NCI-H446 (cell line): ENCODE results near the gene ATP6V1D.
"Not testable (repeated sequence)": the region's sequence is repeated elsewhere in the genome, so short reads cannot be mapped to it uniquely, and the experiment has no call there.

ENCODE experiments used
- DNase-seq, 2 experiments: peaks; one replicate each; lab custom pipeline; 2025; lab: John Stamatoyannopoulos, UW

The ATP6V1D gene

DNA sequence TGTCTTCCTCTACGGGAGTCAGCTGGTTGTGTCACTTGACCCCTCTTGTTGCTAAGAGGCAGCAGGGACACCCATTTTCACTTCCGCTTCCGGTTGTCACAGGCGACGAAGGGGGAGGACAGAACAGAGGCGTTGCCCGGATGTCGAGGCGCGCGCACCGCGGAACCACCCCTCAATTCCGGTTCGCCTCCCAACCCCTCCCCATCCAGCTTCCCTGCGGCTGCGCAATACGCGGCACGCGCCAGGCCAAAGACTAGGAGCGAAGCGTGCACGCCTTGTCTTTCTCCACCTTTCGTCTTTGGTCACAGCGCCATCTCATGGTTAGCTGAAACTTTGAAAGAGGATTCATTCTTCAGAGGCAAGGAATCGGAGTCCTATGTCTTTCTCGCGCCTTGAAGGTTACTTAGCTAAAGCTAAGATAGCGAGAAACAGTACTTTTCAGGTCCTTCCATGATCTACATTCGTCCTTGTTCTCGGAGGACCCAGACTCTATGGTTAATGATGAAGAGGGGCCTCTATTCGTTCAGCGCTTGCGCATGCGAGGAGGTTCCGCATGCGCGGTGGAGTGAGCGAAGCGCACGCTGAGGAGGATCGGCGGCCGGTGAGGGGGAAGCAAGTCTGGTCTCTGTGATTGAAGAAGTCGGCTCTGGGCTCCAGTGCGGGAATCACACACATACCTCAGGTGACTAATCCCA lies at the start of gene ATP6V1D, which contains the start of gene EIF2S1:
Gene ATP6V1D, minus strand, starts transcription at position 30 of the 695 bp plus-strand sequence. CDS start 106 bp downstream, outside the sequence.
Gene EIF2S1, plus strand, starts transcription at position 554 of the 695 bp plus-strand sequence. CDS start 4,440 bp downstream, outside the sequence.
- DNase-seq = peak; percentile 97 to 99

DNA sequence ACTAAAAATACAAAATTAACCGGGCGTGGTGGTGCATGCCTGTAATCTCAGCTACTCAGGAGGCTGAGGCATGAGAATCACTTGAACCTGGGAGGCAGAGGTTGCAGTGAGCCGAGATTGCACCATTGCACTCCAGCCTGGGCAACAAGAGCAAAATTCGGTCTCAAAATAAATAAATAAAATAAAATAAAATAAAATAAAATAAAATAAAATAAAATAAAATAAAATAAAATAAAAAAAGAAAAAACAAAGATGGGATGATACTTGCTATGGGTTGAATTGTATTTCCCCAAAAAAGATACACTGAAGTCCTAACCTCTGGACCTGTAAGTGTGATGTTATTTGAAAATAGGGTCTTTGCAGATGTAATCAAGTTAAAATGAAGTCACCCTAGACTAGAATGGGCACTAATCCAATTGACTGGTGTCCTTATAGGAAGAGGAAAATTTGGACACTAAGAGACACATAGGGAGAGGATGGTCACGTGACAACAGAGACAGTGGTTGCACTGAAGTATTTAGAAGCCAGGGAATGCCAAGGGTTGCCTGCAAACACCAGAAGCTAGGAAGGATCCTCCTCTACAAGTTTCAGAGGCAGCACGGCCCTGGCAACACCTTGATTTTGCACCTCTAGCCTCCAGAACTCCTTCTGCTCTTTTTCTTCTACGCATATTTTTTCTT lies 48.7 kb upstream of the ATP6V1D start:
- not testable (repeated sequence) for DNase-seq

DNA sequence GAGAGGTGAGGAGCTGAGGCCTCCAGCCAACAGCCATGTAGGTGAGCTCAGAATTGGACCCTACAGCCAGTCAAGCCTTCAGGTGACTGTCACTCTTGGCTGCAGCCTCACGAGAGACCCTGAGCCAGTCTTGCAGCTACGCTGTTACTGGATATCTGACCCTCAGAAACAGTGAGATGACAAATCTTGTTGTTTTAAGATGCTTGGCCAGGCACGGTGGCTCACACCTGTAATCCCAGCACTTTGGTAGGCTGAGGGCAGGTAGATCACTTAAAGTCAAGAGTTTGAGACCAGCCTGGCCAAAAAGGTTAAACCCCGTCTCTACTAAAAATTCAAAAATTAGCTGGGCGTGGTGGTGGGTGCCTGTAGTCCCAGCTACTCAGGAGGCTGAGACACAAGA lies 46.2 kb upstream of the ATP6V1D start:
- no peak for DNase-seq

DNA sequence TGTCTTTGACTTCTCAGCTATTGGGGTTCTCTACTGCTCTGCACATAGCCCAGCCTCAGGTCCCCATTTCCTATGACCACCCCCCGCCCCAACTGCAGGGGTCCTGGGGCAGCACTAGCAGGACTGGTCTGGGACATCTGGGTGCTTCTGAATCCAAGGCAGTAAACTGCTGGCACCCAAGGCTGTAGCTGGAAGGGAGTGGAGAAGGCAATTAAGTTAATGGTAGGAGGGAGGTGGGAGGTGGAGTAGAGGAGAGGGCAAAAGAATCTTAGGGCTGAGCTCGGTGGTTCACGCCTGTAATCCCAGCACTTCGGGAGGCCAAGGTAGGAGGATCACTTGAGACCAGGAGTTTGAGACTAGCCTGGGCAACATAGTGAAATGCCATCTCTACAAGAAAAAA lies 40.8 kb upstream of the ATP6V1D start:
- DNase-seq = no peak

DNA sequence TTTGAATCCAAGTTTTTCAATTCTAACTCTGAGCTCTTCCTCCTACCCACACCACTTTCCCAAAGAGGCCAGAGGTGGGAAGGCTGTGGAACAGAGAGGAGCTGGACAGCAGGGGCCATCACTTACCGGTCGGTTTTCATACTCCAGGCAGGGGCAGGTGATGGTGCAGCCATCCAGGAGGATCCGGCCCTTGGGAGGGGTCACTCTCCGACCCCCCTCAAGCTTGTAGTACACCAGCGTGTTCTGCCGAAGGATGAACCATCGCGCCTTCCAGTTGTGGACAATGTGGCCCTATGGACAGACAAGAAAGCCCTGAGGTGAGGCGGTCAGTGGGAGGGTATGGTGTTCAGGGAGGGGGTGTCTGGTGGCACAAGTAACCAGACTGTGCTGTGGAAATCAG lies 37.9 kb upstream of the ATP6V1D start:
- DNase-seq = no peak

DNA sequence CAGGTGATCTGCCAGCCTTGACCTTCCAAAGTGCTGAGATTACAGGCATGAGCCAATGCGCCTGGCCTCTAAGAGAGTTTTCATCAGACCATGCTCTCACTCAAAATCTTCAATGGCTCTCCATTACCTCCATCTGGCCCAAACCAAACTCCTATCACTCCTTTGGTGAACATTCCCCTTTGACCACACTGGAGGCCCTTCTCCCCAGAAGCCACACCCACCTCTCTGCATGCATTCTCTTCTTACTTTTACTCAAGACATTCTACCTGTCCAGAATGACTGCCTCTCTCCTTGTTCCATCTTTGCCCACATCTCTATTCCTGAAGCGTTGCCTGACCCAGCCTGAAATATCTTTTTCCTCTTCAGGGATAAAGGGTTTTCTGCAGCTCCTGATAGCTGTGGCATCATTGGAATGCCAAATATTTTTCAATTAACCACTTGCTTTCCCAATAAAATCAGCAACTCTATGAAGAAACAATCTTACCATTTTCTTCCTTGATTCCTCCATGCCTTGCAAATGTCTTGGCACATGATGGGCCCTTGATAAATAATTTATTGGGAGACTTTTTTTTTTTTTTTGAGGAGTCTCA lies 36.9 kb upstream of the ATP6V1D start:
- DNase-seq = no peak

DNA sequence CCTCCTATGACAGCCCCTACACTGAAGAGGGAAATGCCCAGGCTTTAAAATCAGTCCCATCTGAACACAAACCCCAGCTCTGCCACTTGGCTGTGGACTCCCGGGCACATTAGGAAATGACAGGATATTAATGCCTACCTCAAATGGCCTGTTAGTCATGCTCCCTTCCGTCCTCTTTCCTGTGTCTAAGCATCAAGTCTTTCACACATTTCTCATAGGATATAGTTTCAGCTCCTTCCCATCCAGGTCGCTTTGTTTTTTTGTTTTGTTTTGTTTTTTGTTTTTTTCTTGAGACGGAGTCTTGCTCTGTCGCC lies 36.2 kb upstream of the ATP6V1D start:
- DNase-seq = no peak

DNA sequence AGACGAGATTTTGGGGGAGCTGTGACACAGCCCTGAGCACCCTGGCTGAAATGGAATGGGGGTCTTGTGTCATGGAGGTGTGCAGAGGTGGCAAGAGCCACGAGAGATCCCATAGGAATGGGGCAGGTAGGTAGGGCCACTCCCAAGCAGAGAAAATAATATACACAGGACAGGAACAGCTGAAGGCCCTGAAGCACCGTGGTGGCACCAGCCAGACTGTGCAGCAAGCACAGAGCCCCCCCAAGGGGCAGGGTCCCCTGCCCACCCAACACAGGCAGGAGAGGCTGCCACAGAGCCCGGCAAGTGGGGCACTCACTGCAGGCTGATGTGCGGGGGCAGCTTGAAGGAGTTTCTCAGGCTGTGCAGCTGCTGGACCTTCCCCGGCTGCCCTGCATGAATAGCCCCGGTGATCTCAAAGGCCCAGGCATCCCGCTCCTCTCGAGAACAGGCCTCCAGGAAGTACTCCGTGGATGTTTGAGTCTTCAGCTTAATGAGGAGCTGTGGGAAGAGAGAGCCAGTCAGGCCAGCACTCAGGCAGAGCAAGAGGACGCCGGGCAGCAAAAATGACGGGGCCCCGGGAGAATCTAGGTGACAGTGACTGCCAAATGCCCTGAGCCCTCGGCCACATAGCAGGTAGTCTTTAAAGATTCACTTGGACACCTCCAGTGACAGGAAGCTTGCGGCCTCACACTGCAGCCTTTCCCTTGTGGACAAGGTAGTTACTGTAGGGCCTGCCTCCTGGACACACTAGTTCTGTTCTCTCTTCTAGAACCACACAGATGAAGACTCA lies 35.7 kb upstream of the ATP6V1D start:
- DNase-seq = no peak

DNA sequence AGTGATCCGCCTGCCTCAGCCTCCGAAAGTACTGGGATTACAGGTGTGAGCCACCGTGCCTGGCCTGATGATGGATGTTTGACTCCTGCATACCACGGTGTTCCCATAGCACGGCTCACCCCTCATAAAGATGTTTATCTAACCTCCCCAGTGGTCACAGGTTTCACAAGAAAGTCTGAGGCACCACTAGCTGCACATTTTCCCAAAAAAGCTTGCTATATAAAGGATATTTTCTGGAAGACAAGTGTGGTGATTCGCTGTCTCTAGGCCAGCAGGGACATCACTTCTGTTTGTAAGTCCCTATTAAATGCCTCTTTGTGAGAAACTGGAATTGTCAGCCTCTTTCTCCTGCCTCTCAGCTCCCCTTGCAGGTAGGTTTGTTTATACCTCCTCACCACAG lies 34.1 kb upstream of the ATP6V1D start:
- no peak for DNase-seq

DNA sequence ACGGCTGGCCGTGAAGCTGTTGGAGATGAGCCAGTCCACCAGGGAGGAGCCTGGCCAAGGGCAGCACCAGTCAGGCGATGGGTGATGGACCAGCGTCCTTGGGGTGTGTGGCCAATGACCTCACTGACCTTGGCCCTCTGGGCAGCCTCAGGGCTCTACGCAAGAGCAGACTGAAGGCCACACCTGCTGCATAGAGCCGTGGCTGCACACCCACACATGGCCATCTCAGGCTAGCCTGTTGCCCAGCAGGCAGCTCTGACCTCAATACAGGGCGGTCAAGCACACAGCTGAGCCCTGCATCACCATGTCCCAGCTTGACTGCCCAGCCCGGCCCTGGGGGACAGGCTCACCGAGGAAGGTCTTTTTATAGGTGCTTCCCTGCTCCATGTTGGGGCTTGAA lies 33.2 kb upstream of the ATP6V1D start:
- no peak for DNase-seq

DNA sequence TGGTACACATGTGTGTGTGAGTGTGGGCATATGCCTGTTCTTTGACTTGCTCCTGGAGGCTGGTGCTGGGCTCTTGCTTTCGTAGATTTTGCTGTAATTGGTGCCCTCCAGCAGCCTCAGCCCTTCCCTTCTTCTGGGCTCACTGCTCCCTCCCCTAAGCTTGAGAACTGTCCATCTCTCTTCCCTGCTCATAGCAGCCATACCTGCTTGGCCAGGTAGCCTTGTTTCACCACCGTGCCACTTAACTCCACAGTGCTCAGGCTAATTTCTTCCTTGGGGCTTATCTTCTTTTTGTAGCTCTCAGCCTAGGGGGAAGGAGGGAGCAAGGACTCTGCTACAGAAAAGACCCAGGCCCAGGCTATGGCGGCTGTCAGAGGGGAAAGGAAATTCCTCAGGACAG lies 32.5 kb upstream of the ATP6V1D start:
- DNase-seq = no peak

DNA sequence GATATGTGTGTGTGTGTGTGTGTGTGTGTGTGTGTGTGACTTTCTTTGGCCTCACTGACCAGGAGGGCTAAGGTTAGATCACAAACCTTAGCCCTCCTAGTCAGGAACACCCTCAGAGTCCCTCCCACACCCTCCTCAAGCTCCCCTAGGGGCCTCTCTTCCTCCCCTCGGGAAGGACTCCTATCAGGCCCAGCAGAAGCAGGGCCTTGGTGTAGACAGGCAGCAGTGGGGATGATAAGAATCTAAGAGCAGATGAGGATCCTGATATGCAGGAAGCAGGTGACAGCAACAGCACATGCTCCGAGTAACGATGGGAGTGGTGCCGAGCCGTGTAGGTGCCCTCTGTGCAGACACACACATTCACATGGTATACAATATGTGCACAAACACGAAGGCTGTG lies 31.7 kb upstream of the ATP6V1D start:
- no peak for DNase-seq

DNA sequence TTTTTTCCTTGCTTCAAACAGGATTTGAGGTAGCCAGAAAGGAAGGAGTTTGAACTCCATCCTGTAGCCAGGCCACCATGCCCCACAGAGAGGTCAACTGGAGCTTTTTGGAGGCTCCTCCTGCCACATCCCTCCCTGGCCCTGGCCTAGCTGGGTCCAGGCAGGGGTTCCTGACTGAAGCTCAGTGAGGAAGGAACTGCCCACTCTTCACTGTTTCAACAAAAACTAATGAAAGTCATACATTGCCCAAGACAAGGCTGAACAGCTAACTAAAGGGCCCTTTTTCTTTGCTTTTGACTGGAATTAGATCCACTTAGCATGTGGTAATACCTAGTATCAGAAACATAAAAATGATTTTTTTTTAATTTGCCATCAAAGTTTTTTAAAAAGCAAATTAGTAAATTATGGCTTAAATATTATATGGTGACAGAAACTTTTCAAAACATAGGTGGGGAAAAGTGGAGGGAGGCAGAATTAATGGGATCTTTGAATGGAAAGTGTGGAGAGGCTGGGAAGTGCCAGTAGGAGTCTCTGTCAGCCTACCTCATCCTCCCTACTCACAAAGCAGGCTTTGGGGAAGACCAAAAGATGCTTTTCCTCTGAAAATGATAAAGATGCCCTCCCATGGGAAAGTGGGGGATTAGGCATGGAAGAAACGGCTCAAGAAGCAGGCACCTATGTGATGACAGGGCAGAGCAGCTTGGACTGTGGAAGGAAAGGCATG lies 30.4 kb upstream of the ATP6V1D start:
- no peak for DNase-seq

DNA sequence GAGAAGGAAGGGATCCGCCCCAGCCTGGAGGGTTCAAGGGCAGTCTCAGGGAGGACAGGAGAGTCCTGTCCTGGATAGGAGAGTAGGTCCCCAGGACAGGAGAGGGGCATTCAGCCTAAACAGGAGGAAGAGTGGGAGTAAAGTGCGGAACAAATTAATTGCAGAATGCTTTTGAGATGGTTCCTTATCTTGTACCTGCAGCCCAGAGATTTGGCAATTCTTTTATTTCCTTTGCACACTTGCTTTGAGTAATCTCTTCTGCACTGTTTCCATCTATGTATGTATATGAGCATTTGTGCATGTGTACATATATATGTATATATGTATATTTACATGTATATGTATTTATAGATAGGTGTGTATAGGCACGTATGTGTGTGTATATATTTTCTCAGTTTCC lies 29.7 kb upstream of the ATP6V1D start:
- DNase-seq = no peak

DNA sequence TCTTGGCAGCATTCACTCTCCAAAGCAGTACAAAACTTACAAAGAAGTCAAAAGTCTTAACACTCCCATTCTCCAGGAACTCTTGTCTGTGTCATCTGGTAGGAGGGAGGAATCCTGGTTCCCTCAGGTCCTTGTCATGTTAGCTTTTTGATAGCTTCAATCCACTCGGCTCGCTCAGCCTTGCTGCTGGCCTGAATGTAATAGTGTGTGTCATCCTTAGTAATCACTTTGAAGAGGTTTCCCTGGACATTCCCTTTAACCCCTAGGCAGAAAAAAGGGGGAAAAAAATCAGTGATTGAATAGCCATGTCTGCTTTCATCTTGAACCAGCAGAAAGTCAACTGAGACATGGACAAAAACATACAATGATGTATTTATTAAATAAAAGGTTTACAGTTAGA lies 27.6 kb upstream of the ATP6V1D start:
- DNase-seq = no peak

DNA sequence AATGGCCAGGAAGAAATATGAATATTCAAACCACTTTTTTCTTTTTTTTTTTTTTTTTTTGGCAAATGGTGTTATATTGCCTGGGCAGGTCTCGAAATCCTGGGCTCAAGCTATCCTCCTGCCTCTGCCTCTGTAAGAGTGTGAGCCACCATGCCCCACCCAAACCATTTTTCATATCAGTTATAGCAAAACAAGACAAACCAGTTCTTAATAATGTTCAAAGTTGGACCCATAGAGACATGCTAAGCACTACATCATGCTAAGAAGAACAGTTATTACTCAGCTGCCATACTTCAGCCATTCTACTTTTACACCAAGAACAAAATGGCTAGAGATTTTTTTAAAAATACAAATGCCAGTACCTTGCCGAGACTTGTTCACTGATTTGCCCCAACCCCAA lies 26.0 kb upstream of the ATP6V1D start:
- DNase-seq = no peak

DNA sequence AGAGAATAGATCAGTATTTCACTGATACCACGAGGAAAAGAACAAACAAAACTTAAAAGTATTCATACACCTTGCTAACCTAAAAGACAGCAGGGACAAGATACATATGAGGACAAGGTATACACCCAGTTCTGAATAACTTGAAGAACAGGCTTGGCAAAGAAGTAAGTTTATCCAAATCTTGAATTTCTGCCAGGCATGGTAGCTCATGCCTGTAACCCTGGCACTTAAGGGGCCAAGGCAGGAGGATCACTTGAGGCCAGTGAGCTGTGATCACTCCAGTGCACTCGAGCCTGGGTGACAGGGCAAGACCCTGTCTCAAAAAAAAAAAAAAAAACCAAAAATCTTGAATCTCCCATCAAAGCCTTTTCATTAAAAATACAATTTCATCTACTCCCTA lies 25.5 kb upstream of the ATP6V1D start:
- no peak for DNase-seq

DNA sequence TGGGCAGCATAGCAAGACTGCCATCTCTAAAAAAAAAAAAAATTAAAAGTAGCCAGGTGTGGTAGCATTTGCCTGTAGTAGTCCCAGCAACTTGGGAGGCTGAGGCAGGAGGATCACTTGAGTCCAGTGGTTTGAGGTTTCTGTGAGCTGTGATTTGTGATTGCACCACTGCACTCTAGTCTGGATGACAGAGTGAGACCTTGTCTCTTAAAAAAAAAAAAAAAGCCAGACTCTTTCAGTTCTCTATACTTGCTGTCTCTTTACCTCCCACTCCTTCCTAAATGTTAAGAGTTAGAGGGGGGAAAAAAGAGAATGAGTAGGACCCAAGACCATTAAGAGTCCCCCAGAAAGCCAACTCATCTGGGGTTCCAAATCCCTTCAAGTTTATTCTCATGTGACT lies 18.3 kb upstream of the ATP6V1D start:
- no peak for DNase-seq

DNA sequence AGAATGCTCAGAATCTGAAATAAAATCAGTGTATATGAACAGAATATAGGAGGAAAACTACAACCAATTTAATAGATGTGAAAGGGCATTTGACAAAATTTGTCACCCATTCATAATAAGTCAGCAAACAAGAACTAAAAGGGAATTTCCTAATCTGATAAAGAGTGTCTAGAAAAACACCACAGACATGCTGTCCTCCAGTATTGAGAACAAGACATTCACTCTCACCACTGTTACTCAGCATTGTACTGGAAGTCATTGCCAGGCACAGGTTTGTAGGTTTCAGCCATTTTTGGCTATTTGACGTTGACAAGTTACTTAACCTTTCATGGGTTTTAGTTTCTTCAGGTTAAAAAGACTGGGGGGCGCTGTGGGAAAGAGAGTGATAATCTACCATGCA lies 13.7 kb upstream of the ATP6V1D start:
- no peak for DNase-seq

DNA sequence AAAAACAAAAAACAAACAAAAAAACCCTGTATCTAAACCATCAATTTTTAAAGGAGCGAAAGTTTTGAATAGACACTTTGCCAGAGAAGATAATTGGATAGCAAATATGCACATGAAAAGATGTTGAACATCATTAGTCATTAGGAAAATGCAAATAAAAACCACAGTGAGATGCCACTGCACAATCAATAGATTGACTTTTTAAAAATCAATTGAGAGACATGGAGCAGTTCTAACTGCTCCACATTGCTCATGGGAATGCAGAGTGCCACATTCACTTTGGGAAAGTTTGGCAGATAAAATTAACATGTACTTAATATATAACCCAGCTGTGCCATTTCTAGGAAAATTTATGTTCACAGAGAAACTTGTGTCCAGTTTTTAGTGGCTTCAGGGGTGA lies 13.2 kb upstream of the ATP6V1D start:
- DNase-seq = no peak

DNA sequence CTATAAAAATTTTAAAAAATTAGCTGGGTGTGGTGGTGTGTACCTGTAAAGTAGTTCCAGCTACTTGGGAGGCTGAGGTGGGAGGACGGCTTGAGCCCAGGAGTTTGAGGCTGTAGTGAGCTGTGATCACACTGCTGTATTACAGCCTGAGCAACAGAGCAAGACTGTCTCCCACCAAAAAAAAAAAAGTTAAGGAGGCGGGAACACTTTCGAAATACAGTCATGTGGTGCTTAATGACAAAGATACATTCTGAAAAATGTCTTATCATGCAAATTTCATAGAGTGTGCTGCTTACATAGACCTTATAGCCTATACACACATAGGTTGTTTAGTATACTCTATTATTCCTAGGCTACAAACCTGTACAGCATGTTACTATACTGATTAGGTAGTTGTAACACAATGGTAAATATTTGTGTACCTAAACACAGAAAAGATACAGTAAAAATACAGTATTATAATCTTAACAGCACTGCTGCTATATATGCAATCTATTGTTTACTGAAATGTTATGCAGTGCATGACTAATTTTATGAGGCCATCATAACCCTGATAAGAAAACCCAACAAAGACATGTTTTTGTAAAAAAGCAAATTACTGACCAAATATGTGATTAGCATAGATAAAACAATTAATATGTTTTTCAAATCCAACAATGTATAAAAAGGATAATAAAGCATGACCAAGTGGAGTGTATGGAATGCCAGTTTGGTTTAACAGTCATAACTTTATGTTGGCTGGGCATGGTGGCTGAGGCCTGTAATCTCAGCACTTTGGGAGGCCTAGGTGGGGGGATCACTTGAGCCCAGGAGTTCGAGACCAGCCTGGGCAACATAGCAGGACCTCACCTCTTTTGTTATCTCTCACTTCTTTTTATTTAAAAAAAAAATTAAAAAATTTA lies 11.9 kb upstream of the ATP6V1D start:
- DNase-seq = no peak
